ENCODE data around the gene ARMH4. TPM values are rescaled to one million over a fixed set of nuclear protein-coding genes. Genes with fewer than 3 reads are reported as not detected.

ARMH4 gene
- total and polyA plus RNA-seq, 12 donors: 1.1 to 23.2 (median 9.0) TPM

- no peaks in the 10 kb centered on the region for H3K27me3 ChIP-seq
- no peaks in the 10 kb centered on the region for H3K36me3 ChIP-seq (replicated peaks in 1 of 2)
- no peak overlapping the region for H3K27ac ChIP-seq
- intact Hi-C loops (cut with DNase I): no loop called here
- no peak for DNase-seq
- TF ChIP-seq CTCF (IDR thresholded peaks at IDR 0.05) (no peak), POLR2A (IDR thresholded peaks at IDR 0.05) (no peak)
- H3K4me3 ChIP-seq: no peak overlapping the region
- H3K4me1 ChIP-seq (replicated peaks in 1 of 2): no peaks in the 10 kb centered on the region
- 72 to 91% (median 87%) methylated on average over 3 of the region's 3 CpGs for WGBS, 4 donors
- H3K9me3 ChIP-seq (replicated peaks in 1 of 3): no peaks in the 10 kb centered on the region
Measured at GRCh38 chr14:58059126-58059525, 92.9 kb downstream of the ARMH4 start.

GRCh38 chr14:58055497-58056010, 96.5 kb downstream of the ARMH4 start:
- H3K27ac ChIP-seq: no peak overlapping the region
- no peaks in the 10 kb centered on the region for H3K4me1 ChIP-seq (replicated peaks in 1 of 2)
- no peak for TF ChIP-seq POLR2A (IDR thresholded peaks at IDR 0.05)
- no peak for TF ChIP-seq CTCF (IDR thresholded peaks at IDR 0.05)
- no peaks in the 10 kb centered on the region for H3K27me3 ChIP-seq
- intact Hi-C loops (cut with DNase I): no loop called here
- no peaks in the 10 kb centered on the region for H3K36me3 ChIP-seq (replicated peaks in 1 of 2)
- no peak for DNase-seq
- H3K9me3 ChIP-seq (replicated peaks in 1 of 3): no peaks in the 10 kb centered on the region
- H3K4me3 ChIP-seq: no peak overlapping the region

GRCh38 chr14:58054100-58054499, 97.9 kb downstream of the ARMH4 start:
- TF ChIP-seq POLR2A (IDR thresholded peaks at IDR 0.05) (no peak), CTCF (IDR thresholded peaks at IDR 0.05) (no peak)
- Histone ChIP-seq H3K4me3 (no peak overlapping the region), H3K4me1 (replicated peaks in 1 of 2) (no peaks in the 10 kb centered on the region), H3K9me3 (replicated peaks in 1 of 3) (no peaks in the 10 kb centered on the region), H3K27ac (no peak overlapping the region), H3K27me3 (no peaks in the 10 kb centered on the region), H3K36me3 (replicated peaks in 1 of 2) (no peaks in the 10 kb centered on the region)
- intact Hi-C loops (cut with DNase I): no loop called here
- WGBS, 4 donors: 78 to 88% (median 85%) methylated on average over 3 of the region's 3 CpGs
- no peak for DNase-seq

- DNase-seq: no peak
- H3K27me3 ChIP-seq: no peaks in the 10 kb centered on the region
- 65 to 77% (median 73%) methylated on average over 5 of the region's 5 CpGs for WGBS, 4 donors
- no peaks in the 10 kb centered on the region for H3K9me3 ChIP-seq (replicated peaks in 1 of 3)
- no peaks in the 10 kb centered on the region for H3K4me1 ChIP-seq (replicated peaks in 1 of 2)
- TF ChIP-seq CTCF (IDR thresholded peaks at IDR 0.05) (no peak), POLR2A (IDR thresholded peaks at IDR 0.05) (no peak)
- no peak overlapping the region for H3K27ac ChIP-seq
- H3K36me3 ChIP-seq (replicated peaks in 1 of 2): no peaks in the 10 kb centered on the region
- intact Hi-C loops (cut with DNase I): no loop called here
- H3K4me3 ChIP-seq: no peak overlapping the region
Measured at GRCh38 chr14:58048219-58048618, 103.8 kb downstream of the ARMH4 start.
